Activated gamma-delta T cell treated with Interleukin-2 at 50 U/mL for 16 hours (primary cell): ENCODE results near the gene KRTAP9-2.
"Not testable (repeated sequence)": the region's sequence is repeated elsewhere in the genome, so short reads cannot be mapped to it uniquely, and the experiment has no call there.

ENCODE experiments used
- DNase-seq: peaks from one replicate; pipeline ENCODE4 v3.0.0-alpha.2; 2020

The KRTAP9-2 gene

GRCh38 chr17:41226598-41227095 is at the start of gene KRTAP9-2:
TSS of gene KRTAP9-2 (plus strand) at chr17:41226648. CDS start at chr17:41226655, 7 bp downstream.
- DNase-seq, result not testable (repeated sequence)

- no peak for DNase-seq
Measured at GRCh38 chr17:41176744-41177387, 49.6 kb upstream of the KRTAP9-2 start.

DNA sequence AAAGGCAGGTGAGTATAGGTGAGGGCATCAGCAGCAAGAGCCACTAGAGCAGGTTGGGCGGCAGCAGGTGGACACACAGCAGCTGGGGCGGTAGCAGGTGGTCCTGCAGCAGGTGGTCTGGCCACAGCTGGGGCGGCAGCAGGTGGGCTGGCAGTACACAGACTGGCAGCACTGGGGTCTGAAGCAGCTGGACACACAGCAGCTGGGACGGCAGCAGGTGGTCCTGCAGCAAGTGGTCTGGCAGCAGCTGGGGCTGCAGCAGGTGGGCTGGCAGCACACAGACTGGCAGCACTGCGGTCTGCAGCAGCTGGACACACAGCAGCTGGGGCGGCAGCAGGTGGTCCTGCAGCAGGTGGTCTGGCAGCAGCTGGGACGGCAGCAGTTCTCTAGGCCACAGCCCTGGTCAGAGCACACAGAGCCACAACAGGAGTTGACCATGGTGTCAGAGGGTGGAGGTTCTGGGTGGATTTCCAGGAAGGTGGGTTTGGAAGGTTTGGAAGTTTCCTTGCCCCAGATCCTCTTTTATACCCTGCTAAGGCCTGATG is 48.6 kb upstream of the KRTAP9-2 start, which contains the start of gene KRTAP4-2:
KRTAP4-2 (minus strand) TSS at position 495 of the 545 bp plus-strand sequence; CDS start at position 438, 57 bp downstream.
- DNase-seq, result no peak

DNA sequence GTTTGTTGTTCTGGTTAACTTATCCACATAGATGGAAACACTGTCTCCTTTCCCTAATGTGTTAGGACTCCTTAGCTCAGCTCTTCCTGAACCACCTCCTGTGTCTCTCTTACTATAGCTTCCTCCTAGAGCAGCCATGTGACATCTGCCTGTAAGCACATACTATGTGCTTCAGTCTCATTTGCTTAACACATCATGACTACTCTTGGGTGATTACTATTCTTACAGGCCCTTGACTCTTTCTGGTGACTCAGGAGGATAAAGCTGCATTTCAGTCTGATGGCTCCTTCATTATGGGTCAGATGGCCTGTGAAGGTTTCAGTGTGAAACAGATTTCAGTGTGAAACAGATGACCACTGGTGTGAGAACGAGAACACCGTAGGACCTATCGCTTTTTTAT is 48.1 kb upstream of the KRTAP9-2 start:
- no peak for DNase-seq

DNA sequence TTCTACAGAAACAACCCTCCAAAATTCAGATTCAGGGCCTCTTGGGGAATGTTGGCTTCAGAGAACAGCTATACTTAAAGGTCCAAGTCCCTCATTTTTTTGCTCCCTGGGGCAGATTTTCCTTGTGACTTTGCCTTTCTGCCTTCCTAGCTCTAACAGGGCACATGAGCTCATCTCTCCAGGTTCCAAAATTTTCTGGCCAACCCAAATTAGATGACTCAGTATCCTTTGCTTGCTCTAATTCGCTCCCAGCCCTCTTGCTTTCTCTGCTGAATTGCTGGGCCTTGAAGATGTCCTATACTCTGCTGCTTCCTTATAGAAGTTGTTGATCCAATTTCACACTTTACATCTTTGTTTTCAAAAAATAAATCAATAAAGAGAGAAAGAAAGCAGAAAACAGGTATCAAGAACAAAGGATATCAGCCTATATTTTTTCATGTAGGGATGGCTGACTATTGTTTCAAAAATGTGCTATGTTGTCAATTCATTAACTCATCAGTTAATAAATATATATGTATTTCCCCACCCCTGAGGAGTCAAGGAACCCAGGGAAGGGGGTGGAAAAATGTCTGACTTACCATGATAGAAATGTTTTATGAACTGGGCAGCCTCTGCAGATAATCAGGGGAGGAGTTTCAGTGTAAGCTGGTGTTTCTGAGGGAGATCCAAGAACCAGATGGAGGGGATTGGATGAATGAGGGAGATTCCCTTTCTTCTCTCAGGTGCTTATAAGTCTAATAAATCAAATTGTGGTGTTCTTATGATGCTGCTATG is 47.4 kb upstream of the KRTAP9-2 start:
- no peak for DNase-seq

- DNase-seq, result no peak
Measured at GRCh38 chr17:41184480-41184961, 41.9 kb upstream of the KRTAP9-2 start, which contains the start of gene KRTAP4-1. TSS of gene KRTAP4-1 (minus strand) at chr17:41184911. CDS start at chr17:41184854, 57 bp downstream.

- no peak for DNase-seq
Measured at GRCh38 chr17:41185001-41185400, 41.4 kb upstream of the KRTAP9-2 start.

- DNase-seq, result no peak
Measured at GRCh38 chr17:41186872-41187271, 39.6 kb upstream of the KRTAP9-2 start.

- not testable (repeated sequence) for DNase-seq
Measured at GRCh38 chr17:41189837-41190318, 36.6 kb upstream of the KRTAP9-2 start, which contains the start of gene KRTAP9-1. TSS of gene KRTAP9-1 (plus strand) at chr17:41189887. CDS start at chr17:41189887, 0 bp downstream.

DNA sequence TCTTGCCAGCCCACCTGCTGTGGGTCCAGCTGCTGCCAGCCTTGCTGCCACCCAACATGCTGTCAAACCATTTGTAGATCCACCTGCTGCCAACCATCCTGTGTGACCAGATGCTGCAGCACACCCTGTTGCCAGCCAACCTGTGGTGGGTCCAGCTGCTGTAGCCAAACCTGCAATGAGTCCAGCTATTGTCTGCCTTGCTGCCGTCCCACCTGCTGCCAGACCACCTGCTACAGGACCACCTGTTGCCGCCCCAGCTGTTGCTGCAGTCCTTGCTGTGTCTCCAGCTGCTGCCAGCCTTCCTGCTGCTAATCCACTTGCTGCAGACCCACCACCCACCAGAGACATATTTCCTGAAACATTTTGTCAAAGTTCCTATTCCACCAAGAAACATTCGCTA is 36.1 kb upstream of the KRTAP9-2 start:
- no peak for DNase-seq

DNA sequence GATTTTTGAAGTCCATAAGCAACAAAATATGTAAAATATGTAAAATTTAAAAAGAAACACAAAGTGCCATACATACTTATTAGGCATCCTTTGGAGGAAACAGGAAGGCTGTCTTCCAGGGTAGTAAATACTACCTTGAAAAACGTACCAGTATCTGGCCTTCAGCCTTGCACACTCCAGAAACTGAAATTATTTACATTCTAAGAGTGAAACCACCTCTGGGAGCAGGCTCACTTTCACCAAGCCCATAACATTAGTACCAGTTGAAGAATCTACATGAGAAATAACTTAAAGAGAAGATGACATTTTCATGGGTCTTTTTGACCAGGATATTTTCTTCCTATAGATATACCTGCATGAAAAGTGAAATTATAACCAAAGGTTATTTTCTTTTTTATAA is 30.4 kb upstream of the KRTAP9-2 start:
- no peak for DNase-seq

DNA sequence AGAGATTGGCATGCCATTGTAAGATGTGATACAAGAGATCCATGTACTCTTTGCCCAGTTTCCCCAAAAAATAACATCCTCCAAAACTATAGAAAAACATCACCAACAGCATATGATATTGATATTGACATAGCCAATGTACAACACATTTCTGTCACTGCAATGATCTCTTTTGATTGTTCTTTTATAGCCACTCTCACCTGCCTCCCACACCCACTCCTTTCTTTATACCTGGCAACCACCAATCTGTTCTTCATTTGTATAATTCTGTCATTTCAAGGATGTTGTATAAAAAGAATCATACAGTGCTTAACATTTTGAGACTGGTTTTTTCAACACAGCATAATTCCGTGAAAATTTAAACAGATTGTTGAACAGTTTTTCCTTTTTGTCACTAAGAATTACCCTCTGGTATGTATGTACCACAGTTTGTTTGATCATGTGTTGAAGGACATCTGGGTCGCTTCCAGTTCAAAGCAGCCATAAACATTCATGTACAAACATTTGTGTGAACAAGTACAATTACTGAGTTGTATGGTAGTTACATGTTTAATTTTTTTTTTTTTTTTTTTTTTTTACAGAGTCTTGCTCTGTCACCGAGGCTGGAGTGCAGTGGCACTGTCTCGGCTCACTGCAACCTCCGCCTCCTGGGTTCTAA is 26.9 kb upstream of the KRTAP9-2 start:
- DNase-seq, result no peak

DNA sequence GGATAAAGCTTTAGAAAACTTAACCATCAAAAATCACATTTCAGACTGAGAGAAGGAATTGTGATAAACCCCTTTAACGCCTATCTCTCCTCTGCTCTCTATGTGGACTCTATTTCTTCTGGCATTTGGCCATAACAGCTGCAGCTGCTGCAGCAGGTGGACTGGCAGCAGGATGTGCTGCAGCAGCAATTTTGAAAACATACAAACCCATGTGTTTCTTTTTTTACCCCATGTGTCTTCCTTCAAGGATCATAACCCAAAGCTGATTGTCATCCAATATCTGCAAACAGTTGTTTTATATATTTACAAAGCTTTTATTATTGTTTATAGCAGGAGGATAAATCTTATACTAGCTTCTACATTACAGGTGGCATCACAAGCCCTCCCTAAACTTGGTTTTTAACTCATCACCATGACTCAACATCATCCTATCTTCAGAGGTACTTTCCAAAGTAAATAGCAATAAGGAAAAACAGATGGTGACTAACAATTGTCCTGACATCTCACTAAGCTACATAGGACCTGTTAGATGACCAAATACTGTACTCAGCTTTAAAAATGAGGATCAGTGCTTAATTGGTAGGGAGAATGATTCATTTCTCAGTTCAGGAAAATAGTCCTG is 14.5 kb upstream of the KRTAP9-2 start:
- no peak for DNase-seq

- DNase-seq, result no peak
Measured at GRCh38 chr17:41212524-41213169, 13.8 kb upstream of the KRTAP9-2 start.

- no peak for DNase-seq
Measured at GRCh38 chr17:41215681-41216080, 10.8 kb upstream of the KRTAP9-2 start.

DNA sequence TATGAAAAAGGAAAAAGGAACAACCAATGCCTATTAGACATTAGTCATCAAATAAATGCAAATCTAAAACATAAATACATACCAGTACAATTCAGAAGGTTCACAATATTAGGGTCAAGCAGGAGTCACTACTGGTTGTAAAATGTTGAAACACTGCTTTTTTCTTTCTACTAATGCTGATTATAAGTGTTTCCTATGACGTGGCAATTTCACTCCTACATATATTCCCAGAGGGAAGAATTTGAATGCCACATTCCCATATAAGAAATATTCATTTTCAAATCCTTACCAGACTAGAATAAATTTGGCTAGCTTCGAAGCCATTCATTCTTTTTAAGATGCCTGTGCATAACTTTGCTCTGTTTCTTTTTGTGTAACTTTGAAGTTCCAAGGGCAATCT is 2.6 kb upstream of the KRTAP9-2 start:
- no peak for DNase-seq

- no peak for DNase-seq
Measured at GRCh38 chr17:41226051-41226450, 397 bp upstream of the KRTAP9-2 start.

GRCh38 chr17:41230094-41230493 is 3.6 kb downstream of the KRTAP9-2 start:
- DNase-seq, result no peak

- DNase-seq, result no peak
Measured at GRCh38 chr17:41231731-41232130, 5.3 kb downstream of the KRTAP9-2 start.

- DNase-seq, result not testable (repeated sequence)
Measured at GRCh38 chr17:41232399-41233105, 6.1 kb downstream of the KRTAP9-2 start, which contains the start of gene KRTAP9-3. TSS of gene KRTAP9-3 (plus strand) at chr17:41232449. CDS start at chr17:41232502, 53 bp downstream.

- not testable (repeated sequence) for DNase-seq
Measured at GRCh38 chr17:41237116-41237515, 10.7 kb downstream of the KRTAP9-2 start.
